Superior temporal gyrus (tissue), 1 donor: ENCODE data around the gene EWSR1.
"Not testable (repeated sequence)": the region's sequence is repeated elsewhere in the genome, so short reads cannot be mapped to it uniquely, and the experiment has no call there.

ENCODE experiments used
- DNase-seq: peaks from one replicate; pipeline ENCODE4 v3.0.0-alpha.2; 2016; ENCODE audit errors: extremely low spot score

The EWSR1 gene

GRCh38 chr22:29245626-29246385 is 22.3 kb upstream of the EWSR1 start:
- peak; percentile 84 for DNase-seq

- not testable (repeated sequence) for DNase-seq
Observed at GRCh38 chr22:29247891-29248290, 20.2 kb upstream of the EWSR1 start.

- no peak for DNase-seq
Observed at GRCh38 chr22:29251265-29251664, 16.8 kb upstream of the EWSR1 start.

GRCh38 chr22:29251981-29252911 is 15.8 kb upstream of the EWSR1 start:
- DNase-seq = no peak

- DNase-seq = no peak
Observed at GRCh38 chr22:29253561-29254285, 14.3 kb upstream of the EWSR1 start.

- DNase-seq = no peak
Observed at GRCh38 chr22:29254286-29254660, 13.8 kb upstream of the EWSR1 start.

- no peak for DNase-seq
Observed at GRCh38 chr22:29255064-29255621, 12.9 kb upstream of the EWSR1 start.

- DNase-seq = no peak
Observed at GRCh38 chr22:29256606-29257325, 11.3 kb upstream of the EWSR1 start.

- no peak for DNase-seq
Observed at GRCh38 chr22:29257751-29258181, 10.3 kb upstream of the EWSR1 start.

GRCh38 chr22:29258407-29259252 is 9.4 kb upstream of the EWSR1 start:
- DNase-seq = no peak

- no peak for DNase-seq
Observed at GRCh38 chr22:29259253-29259899, 8.7 kb upstream of the EWSR1 start.

- no peak for DNase-seq
Observed at GRCh38 chr22:29260031-29260560, 8.0 kb upstream of the EWSR1 start.

GRCh38 chr22:29260601-29261315 is 7.3 kb upstream of the EWSR1 start:
- DNase-seq = no peak

- DNase-seq = no peak
Observed at GRCh38 chr22:29263791-29264276, 4.2 kb upstream of the EWSR1 start.

GRCh38 chr22:29265305-29265704 is 2.8 kb upstream of the EWSR1 start:
- DNase-seq = no peak

- DNase-seq = no peak
Observed at GRCh38 chr22:29265929-29266328, 2.1 kb upstream of the EWSR1 start.

GRCh38 chr22:29266564-29267461 is 1.3 kb upstream of the EWSR1 start:
- DNase-seq = no peak

- DNase-seq = no peak
Observed at GRCh38 chr22:29267462-29267857, 608 bp upstream of the EWSR1 start.
